WTC11 (cell line): ENCODE measurements around the gene ASB11. TPM values are rescaled to one million over a fixed set of nuclear protein-coding genes. Genes with fewer than 3 reads are reported as not detected.

Experiments used
- ATAC-seq: fragments of 200-7000 bp; cut with Tn5 transposase; 2 replicates; pipeline ENCODE4 v1.10.0; 2021; ENCODE audit warnings: mild to moderate bottlenecking, moderate library complexity
- CTCF ChIA-PET: fragments of 300-600 bp; sonication (Branson Sonifier 250); formaldehyde crosslinking; loops from one replicate; lab custom pipeline; 2021; ENCODE audit warnings: antibody characterized with exemption; lab: Charles Lee
- POLR2A ChIA-PET: fragments of 350-600 bp; sonication (Branson Sonifier 250); formaldehyde crosslinking; loops from one replicate; lab custom pipeline; 2021; ENCODE audit warnings: antibody characterized with exemption; lab: Charles Lee
- DNase-seq: peaks from one replicate; pipeline ENCODE4 v3.0.0; 2021; ENCODE audit warnings: low spot score
- H3K27ac Mint-ChIP-seq: 2 replicates; pipeline ENCODE4 v1.8.0; 2021; ENCODE audit warnings: mixed read lengths
- H3K27me3 Mint-ChIP-seq: 2 replicates; pipeline ENCODE4 v1.8.0; 2021; ENCODE audit warnings: low read depth, mild to moderate bottlenecking, moderate library complexity, mixed read lengths
- H3K36me3 Mint-ChIP-seq: 2 replicates; pipeline ENCODE4 v1.8.0; 2021; ENCODE audit warnings: mixed read lengths
- H3K4me1 Mint-ChIP-seq: 2 replicates; pipeline ENCODE4 v1.8.0; 2022; ENCODE audit warnings: mixed read lengths
- H3K4me3 Mint-ChIP-seq: 2 replicates; pipeline ENCODE4 v1.8.0; 2021; ENCODE audit warnings: mild to moderate bottlenecking, moderate library complexity, mixed read lengths
- H3K9me3 Mint-ChIP-seq: 2 replicates; pipeline ENCODE4 v1.8.0; 2021; ENCODE audit warnings: mixed read lengths
- AR ChIP-seq: fragments of 250-450 bp; sonication (Bioruptor Pico); IDR thresholded peaks from 2 replicates; pipeline ENCODE4 v1.9.0; 2021; ENCODE audit warnings: mild to moderate bottlenecking
- CBFB ChIP-seq: sonication (generic); formaldehyde crosslinking; IDR thresholded peaks from 2 replicates; pipeline ENCODE4 v1.8.1; 2022; ENCODE audit warnings: mild to moderate bottlenecking, low read depth, missing genetic modification reagents
- E2F5 ChIP-seq: sonication (generic); formaldehyde crosslinking; IDR thresholded peaks from 2 replicates; pipeline ENCODE4 v1.8.1; 2022; ENCODE audit warnings: mild to moderate bottlenecking, moderate library complexity, missing genetic modification reagents
- FOXK1 ChIP-seq: sonication (generic); formaldehyde crosslinking; IDR thresholded peaks from 2 replicates; pipeline ENCODE4 v1.8.0; 2022; ENCODE audit warnings: mild to moderate bottlenecking, moderate library complexity, missing genetic modification reagents
- MXD4 ChIP-seq: fragments of 250-450 bp; sonication (Bioruptor Pico); IDR thresholded peaks from 2 replicates; pipeline ENCODE4 v1.8.0; 2021; ENCODE audit warnings: mild to moderate bottlenecking, moderate library complexity, borderline replicate concordance
- NFATC4 ChIP-seq: fragments of 250-450 bp; sonication (Bioruptor Pico); IDR thresholded peaks from 2 replicates; pipeline ENCODE4 v1.9.0; 2021; ENCODE audit warnings: mild to moderate bottlenecking
- NFE2L1 ChIP-seq: sonication (generic); formaldehyde crosslinking; IDR thresholded peaks from 2 replicates; pipeline ENCODE4 v1.8.1; 2023; ENCODE audit warnings: missing genetic modification reagents
- SP1 ChIP-seq: sonication (generic); formaldehyde crosslinking; conservative IDR thresholded peaks from 2 replicates; pipeline ENCODE4 v1.8.1; 2022; ENCODE audit warnings: missing genetic modification reagents
- STAT6 ChIP-seq: sonication (generic); formaldehyde crosslinking; conservative IDR thresholded peaks from 2 replicates; pipeline ENCODE4 v1.8.1; 2023; ENCODE audit warnings: mild to moderate bottlenecking, low read depth, missing genetic modification reagents, moderate library complexity
- TEAD1 ChIP-seq: sonication (generic); formaldehyde crosslinking; IDR thresholded peaks from 2 replicates; pipeline ENCODE4 v1.8.0; 2022; ENCODE audit warnings: mild to moderate bottlenecking, missing genetic modification reagents
- USF2 ChIP-seq: sonication (generic); formaldehyde crosslinking; IDR thresholded peaks from 2 replicates; pipeline ENCODE4 v1.8.1; 2023; ENCODE audit warnings: mild to moderate bottlenecking, missing genetic modification reagents, moderate library complexity
- ZBTB43 ChIP-seq: sonication (generic); formaldehyde crosslinking; IDR thresholded peaks from 2 replicates; pipeline ENCODE4 v1.8.1; 2023; ENCODE audit warnings: mild to moderate bottlenecking, missing genetic modification reagents
- total RNA-seq: library from RNA; stranded (reverse); gene quantifications from 3 replicates; pipeline ENCODE4 v1.2.3, GENCODE V29; 2021
- TF ChIP-seq, protein P1 (sequence below): fragments of 250-450 bp; sonication (Bioruptor Pico); conservative IDR thresholded peaks from 2 replicates; pipeline ENCODE4 v1.9.0; 2021; ENCODE audit warnings: mild to moderate bottlenecking
- TF ChIP-seq, protein P2 (sequence below): sonication (generic); formaldehyde crosslinking; IDR thresholded peaks from 2 replicates; pipeline ENCODE4 v1.8.0; 2022; ENCODE audit warnings: mild to moderate bottlenecking, missing genetic modification reagents
- TF ChIP-seq, protein P3 (sequence below): fragments of 250-450 bp; sonication (Bioruptor Pico); IDR thresholded peaks from 2 replicates; pipeline ENCODE4 v1.9.0; 2021; ENCODE audit warnings: mild to moderate bottlenecking

ASB11 gene
- total RNA-seq, 1 experiment from 2014 or later = not detected

- TF ChIP-seq, protein P1, sequence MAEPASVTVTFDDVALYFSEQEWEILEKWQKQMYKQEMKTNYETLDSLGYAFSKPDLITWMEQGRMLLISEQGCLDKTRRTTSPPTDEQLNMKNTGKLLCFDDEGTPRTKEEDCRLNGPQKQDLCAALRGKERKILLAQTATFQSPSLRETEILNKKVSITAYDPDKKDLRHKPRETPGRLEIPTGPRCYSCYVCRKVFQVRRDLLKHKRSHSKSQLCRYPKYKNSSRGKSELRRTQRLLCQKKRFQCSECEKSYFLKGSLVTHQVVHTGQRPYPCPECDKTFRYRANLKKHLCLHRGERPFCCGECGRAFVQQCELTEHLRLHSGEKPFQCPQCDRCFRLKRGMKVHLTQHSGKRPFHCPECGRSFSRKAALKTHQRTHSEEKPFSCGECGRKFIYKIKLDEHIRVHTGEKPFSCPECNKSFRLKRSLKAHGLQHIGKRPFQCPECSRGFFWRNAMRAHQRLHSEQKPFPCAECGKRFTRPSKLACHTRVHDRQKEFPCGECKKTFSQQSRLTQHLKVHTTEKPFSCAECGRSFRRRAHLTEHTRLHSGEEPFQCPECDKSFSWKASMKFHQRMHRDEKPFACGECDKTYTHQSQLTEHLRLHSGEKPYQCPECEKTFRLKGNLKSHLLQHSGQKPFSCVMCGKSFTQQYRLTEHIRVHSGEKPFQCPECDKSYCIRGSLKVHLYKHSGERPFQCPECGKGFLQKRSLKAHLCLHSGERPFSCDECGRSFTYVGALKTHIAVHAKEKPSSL (CRISPR knock-in tag) = no peak
- TF ChIP-seq AR (CRISPR knock-in tag) = no peak
Observed at GRCh38 chrX:15292861-15293260, 22.6 kb downstream of the ASB11 start (continued).

GRCh38 chrX:15277604-15278003 is 37.8 kb downstream of the ASB11 start:
- Mint-ChIP-seq H3K36me3 (no peaks in the 10 kb centered on the region), H3K4me3 (no peak overlapping the region), H3K4me1 (no peaks in the 10 kb centered on the region)
- ChIA-PET CTCF (no interaction called here), POLR2A (no interaction called here)
- ATAC-seq = no peak
- DNase-seq = no peak
- TF ChIP-seq MXD4 (no peak), TEAD1 (CRISPR knock-in tag) (no peak), CBFB (CRISPR knock-in tag) (no peak), STAT6 (CRISPR knock-in tag) (no peak), SP1 (CRISPR knock-in tag) (no peak), E2F5 (CRISPR knock-in tag) (no peak), USF2 (CRISPR knock-in tag) (no peak), FOXK1 (CRISPR knock-in tag) (no peak), ZBTB43 (CRISPR knock-in tag) (no peak), NFATC4 (CRISPR knock-in tag) (no peak), NFE2L1 (CRISPR knock-in tag) (no peak)
- TF ChIP-seq, protein P2, sequence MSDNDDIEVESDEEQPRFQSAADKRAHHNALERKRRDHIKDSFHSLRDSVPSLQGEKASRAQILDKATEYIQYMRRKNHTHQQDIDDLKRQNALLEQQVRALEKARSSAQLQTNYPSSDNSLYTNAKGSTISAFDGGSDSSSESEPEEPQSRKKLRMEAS (CRISPR knock-in tag) = no peak
- TF ChIP-seq, protein P1 (CRISPR knock-in tag) = no peak
- TF ChIP-seq, protein P3, sequence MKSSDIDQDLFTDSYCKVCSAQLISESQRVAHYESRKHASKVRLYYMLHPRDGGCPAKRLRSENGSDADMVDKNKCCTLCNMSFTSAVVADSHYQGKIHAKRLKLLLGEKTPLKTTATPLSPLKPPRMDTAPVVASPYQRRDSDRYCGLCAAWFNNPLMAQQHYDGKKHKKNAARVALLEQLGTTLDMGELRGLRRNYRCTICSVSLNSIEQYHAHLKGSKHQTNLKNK (CRISPR knock-in tag) = no peak
- TF ChIP-seq, all 79 proteins: peak for 0
- Mint-ChIP-seq H3K27ac (no peak overlapping the region), H3K9me3 (no peaks in the 10 kb centered on the region), H3K27me3 (no peaks in the 10 kb centered on the region)
